ENCODE measurements around the gene CWC22.

CWC22 gene

DNA sequence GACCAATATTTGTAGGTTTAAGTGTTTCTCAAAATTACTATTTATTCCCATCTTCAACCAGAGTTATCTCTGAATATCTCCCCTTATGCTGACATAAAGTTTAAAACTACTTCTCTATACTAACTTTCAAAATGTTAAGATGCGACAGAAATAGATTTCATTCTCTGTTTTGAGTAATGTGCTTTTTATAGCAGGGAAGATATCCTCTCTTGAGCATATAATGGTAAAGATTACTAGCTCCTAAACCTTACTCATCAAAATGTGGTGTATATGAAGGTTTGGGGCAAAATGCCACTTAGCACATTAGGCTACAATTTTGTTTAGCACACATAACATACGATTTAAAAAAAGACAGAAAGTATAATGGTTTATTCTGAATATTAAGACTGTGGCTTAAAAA, 54.4 kb downstream of the CWC22 start:
- H3K27ac ChIP-seq, result no peak overlapping the region
- no peak for DNase-seq (ENCODE audit: low spot score)
- H3K4me3 ChIP-seq, result no peak overlapping the region
- TF ChIP-seq, protein P1, sequence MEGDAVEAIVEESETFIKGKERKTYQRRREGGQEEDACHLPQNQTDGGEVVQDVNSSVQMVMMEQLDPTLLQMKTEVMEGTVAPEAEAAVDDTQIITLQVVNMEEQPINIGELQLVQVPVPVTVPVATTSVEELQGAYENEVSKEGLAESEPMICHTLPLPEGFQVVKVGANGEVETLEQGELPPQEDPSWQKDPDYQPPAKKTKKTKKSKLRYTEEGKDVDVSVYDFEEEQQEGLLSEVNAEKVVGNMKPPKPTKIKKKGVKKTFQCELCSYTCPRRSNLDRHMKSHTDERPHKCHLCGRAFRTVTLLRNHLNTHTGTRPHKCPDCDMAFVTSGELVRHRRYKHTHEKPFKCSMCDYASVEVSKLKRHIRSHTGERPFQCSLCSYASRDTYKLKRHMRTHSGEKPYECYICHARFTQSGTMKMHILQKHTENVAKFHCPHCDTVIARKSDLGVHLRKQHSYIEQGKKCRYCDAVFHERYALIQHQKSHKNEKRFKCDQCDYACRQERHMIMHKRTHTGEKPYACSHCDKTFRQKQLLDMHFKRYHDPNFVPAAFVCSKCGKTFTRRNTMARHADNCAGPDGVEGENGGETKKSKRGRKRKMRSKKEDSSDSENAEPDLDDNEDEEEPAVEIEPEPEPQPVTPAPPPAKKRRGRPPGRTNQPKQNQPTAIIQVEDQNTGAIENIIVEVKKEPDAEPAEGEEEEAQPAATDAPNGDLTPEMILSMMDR (IDR thresholded peaks at IDR 0.05), result no peak

DNA sequence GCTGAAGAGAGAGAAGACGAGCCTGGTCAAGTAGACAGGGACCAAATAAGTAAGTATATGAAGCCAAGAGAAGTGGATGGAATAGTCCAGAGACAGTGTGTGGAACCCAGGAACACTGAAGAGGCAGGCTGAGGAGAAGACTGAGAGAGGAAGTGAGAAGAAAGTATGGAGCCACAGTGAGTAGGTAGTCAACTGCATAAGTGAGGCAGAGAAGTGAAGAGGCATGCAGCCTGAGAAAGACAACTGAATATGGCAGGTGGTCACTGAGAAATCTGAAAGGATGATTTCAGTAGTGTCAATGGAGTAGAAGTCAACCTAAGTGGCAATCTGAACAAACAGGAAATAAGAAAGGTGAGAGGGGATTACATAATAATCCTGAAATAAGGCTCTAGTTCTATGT, 55.4 kb downstream of the CWC22 start:
- Histone ChIP-seq H3K4me3 (no peak overlapping the region), H3K27ac (no peak overlapping the region)
- TF ChIP-seq, protein P1 (IDR thresholded peaks at IDR 0.05), result no peak
- DNase-seq (ENCODE audit: low spot score), result no peak

DNA sequence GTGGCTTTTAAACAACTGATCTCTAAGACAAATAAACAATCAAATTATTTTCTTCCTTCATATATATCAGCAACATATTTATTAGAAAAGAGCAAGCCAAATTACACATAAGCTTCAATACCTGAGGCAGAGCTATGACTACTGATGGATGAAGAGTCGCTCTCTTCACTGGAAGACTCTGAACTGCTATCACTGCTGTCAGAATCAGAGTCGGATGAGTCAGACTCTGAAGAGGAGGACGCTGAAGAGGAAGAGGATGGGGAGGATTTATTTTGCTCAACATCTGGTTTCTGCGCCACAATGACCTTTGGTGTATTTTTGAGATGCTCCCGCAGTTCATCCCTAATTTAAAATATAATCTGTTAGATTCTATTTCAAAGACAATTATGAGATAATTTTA, 56.7 kb downstream of the CWC22 start:
- TF ChIP-seq, protein P1 (IDR thresholded peaks at IDR 0.05), result no peak
- no peak for DNase-seq (ENCODE audit: low spot score)
- H3K27ac ChIP-seq, result no peak overlapping the region

DNA sequence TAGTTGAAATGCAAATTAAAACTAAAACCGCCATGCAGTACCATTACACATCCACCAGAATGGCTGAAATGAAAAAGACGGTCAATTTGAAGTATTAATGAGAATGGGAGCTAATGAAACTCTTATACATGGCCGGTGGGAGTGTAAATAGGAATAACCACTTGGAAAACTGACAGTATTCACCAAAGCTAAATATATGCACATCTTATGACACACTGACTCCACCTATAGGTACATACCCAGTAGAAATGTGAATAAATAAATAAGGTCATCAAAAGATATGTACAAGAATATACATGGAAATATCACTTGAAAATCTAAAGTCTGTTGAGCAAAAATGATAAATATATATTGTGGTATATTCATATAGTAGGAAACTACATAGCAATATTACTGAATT, 57.7 kb downstream of the CWC22 start:
- Histone ChIP-seq H3K4me3 (no peak overlapping the region), H3K27ac (no peak overlapping the region)
- TF ChIP-seq, protein P1 (IDR thresholded peaks at IDR 0.05), result no peak
- no peak for DNase-seq (ENCODE audit: low spot score)

More for the DNA sequence above, 56.7 kb downstream of the CWC22 start:
- no peak overlapping the region for H3K4me3 ChIP-seq

DNA sequence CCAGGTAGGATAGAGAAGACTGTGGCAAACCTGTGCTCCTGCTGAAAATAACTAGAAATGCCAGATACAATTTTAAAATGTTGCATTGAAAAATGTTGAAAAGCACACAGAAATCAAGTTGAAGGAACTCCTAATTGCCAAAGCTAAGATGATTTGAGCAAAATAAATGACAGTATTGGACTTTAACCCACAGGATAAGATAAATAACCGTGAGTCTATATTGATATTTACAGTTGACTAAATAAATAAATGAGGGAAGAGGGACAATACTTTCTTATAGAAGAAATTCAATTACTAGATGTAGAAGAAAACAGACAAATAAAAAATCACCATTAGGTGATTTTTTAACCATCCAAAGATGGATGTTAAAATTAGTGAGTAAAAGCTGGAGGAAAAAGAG, 59.0 kb downstream of the CWC22 start:
- TF ChIP-seq, protein P1 (IDR thresholded peaks at IDR 0.05), result no peak
- no peak for DNase-seq (ENCODE audit: low spot score)
- H3K27ac ChIP-seq, result no peak overlapping the region

DNA sequence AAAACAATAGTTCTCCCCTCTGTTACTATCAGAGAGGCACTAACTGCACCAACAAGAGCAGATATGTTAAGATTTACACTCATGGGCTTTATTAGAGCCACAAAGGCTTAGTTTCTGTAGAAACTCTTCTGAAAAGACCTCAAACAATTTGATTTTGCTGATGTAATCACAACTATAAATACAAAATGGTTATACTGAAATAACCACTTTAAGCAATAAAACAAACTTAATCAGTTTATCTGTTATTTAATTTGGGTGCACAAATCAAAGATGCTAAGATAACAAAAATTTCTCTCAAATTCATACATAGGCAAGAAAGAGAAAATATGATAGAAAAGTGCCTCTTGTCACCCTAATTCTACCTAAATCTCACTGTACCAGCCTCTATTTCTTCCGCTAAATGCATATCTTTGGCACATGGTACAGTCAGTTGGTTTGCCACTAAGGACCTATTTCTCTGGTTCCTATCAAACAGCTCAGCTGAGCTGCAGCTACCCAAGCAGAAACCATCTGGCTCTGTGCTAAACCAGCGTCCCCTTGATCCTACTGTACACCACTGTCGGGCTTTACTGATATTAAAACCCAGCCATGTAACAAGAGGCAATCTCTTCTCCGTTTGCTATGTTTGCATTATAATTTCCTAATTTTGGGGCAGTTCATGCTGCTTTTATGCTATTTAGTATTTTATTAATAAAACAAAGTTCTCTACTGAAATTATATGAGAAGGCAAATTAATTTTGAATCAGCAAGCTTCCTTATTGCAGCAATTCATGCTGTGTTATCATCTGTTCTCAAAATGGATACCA, 60.1 kb downstream of the CWC22 start:
- TF ChIP-seq, protein P1 (IDR thresholded peaks at IDR 0.05), result no peak
- H3K4me3 ChIP-seq, result no peak overlapping the region
- no peak for DNase-seq (ENCODE audit: low spot score)
- no peak overlapping the region for H3K27ac ChIP-seq

More for the DNA sequence above, 59.0 kb downstream of the CWC22 start:
- H3K4me3 ChIP-seq, result no peak overlapping the region

DNA sequence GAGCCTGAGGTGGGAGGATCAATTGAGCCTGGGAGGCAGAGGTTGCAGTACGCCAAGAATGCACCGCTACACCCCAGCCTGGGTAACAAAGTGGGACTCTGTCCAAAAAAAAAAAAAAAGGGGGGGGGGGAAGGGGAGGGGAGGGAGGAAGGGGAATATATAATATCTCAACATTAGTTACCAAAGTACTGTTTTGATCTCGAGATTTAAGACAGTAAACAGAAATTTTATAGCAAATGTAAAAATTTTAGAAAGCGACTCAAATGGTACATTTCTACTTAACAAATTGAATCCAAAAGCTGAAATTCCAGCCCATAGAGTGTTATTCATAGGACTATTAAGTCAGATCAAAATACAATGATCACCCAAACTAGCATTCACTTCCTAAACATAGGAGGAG, 60.8 kb downstream of the CWC22 start:
- DNase-seq (ENCODE audit: low spot score), result no peak
- H3K27ac ChIP-seq, result no peak overlapping the region
- TF ChIP-seq, protein P1 (IDR thresholded peaks at IDR 0.05), result no peak

More for the DNA sequence above, 60.8 kb downstream of the CWC22 start:
- H3K4me3 ChIP-seq, result no peak overlapping the region

All from coronary artery (tissue), 2 donors.